Keratinocyte (primary cell): Measurements from ENCODE around the gene CEP57L1. TPM values are rescaled to one million over a fixed set of nuclear protein-coding genes. Genes with fewer than 3 reads are reported as not detected.
A peak's percentile ranks its signal among the peaks of the same experiment; 100 is the strongest.

Source experiments
- DNase-seq: peaks from one replicate; pipeline ENCODE4 v3.0.0-alpha.2; 2011; ENCODE audit warnings: low read depth, missing footprints, low spot score
- FAIRE-seq: peaks from 2 replicates; lab custom pipeline; 2011; peaks lifted over from hg19 to GRCh38; lab: Jason Lieb, UNC
- H2AFZ ChIP-seq: 2 replicates; pipeline ENCODE4 v1.6.0; 2012; ENCODE audit warnings: low read length, control low read depth, inconsistent platforms; ENCODE audit not compliant: control insufficient read depth
- H3K27ac ChIP-seq: 2 replicates; pipeline ENCODE4 v1.5.1; 2011; ENCODE audit warnings: low read length; ENCODE audit not compliant: control insufficient read depth, insufficient read depth
- H3K27me3 ChIP-seq: 3 replicates; pipeline ENCODE4 v1.6.0; 2011; ENCODE audit warnings: low read length; ENCODE audit not compliant: control insufficient read depth, insufficient read depth; ENCODE audit errors: extremely low read depth
- H3K36me3 ChIP-seq, 2 experiments: 2 replicates in 1 of 2; 3 replicates in 1 of 2; pipeline ENCODE4 v1.5.1; 2011; ENCODE audit warnings: low read length in 2 of 2, mild to moderate bottlenecking in 1 of 2; ENCODE audit not compliant: control insufficient read depth in 2 of 2, insufficient read depth in 2 of 2; ENCODE audit errors: extremely low read depth in 1 of 2
- H3K4me1 ChIP-seq: 3 replicates; pipeline ENCODE4 v1.5.1; 2011; ENCODE audit warnings: low read length; ENCODE audit not compliant: control insufficient read depth, insufficient read depth; ENCODE audit errors: extremely low read depth
- H3K4me2 ChIP-seq: 3 replicates; pipeline ENCODE4 v1.6.0; 2011; ENCODE audit warnings: low read depth, low read length; ENCODE audit not compliant: control insufficient read depth, insufficient read depth; ENCODE audit errors: extremely low read depth
- H3K4me3 ChIP-seq, 3 experiments: fragments of 200-600 bp in 1 of 3; sonication (generic) in 1 of 3; 2 replicates in 2 of 3; 3 replicates in 1 of 3; pipeline ENCODE4 v1.5.1; 2011 to 2016; ENCODE audit warnings: low read length in 3 of 3, mild to moderate bottlenecking in 3 of 3, control low read depth in 2 of 3, inconsistent platforms in 1 of 3, low read depth in 1 of 3, mixed read lengths in 1 of 3, mixed run types in 1 of 3, moderate library complexity in 1 of 3; ENCODE audit not compliant: control insufficient read depth in 2 of 3, insufficient read depth in 2 of 3; ENCODE audit errors: extremely low read depth in 1 of 3
- H3K79me2 ChIP-seq: 2 replicates; pipeline ENCODE4 v1.6.0; 2012; ENCODE audit warnings: low read length; ENCODE audit not compliant: control insufficient read depth, insufficient read depth
- H3K9ac ChIP-seq: 3 replicates; pipeline ENCODE4 v1.6.0; 2011; ENCODE audit warnings: low read length; ENCODE audit not compliant: control insufficient read depth, insufficient read depth; ENCODE audit errors: extremely low read depth
- H3K9me1 ChIP-seq: 3 replicates; pipeline ENCODE4 v1.6.0; 2011; ENCODE audit warnings: low read length; ENCODE audit not compliant: control insufficient read depth, insufficient read depth; ENCODE audit errors: extremely low read depth
- H3K9me3 ChIP-seq: 2 replicates; pipeline ENCODE4 v1.5.1; 2012; ENCODE audit warnings: low read depth, low read length; ENCODE audit not compliant: control insufficient read depth
- H4K20me1 ChIP-seq: 3 replicates; pipeline ENCODE4 v1.6.0; 2011; ENCODE audit warnings: low read length; ENCODE audit not compliant: control insufficient read depth, insufficient read depth; ENCODE audit errors: extremely low read depth
- EZH2 ChIP-seq: IDR thresholded peaks from one replicate; pipeline ENCODE4 v1.6.1; 2012; ENCODE audit warnings: inconsistent platforms, mild to moderate bottlenecking, low read length, moderate library complexity
- dilution Hi-C: fragments of 300-500 bp; cut with MboI; formaldehyde crosslinking; loops from one replicate; pipeline ENCODE4 v1.7.0; 2020; ENCODE audit warnings: low sequenced_read_pairs; ENCODE audit not compliant: extremely low pct_ligation_motif_present
- polyA plus RNA-seq, 5 experiments: library from polyadenylated mRNA; depleted of rRNA in 3 of 5; stranded (reverse) in 3 of 5; stranded (forward) in 1 of 5; unstranded in 1 of 5; fragments of >200 nt; gene quantifications; 1 replicate in 1 of 5; 2 replicates in 3 of 5; 3 replicates in 1 of 5; pipeline versions ENCODE4 v1.2.1 to v1.2.3, GENCODE V29; 2011 to 2012; ENCODE audit warnings: missing spikeins in 2 of 5, low read depth in 1 of 5, low replicate concordance in 1 of 5
- TF ChIP-seq, protein P1 (sequence below), 3 experiments: IDR thresholded peaks in 1 of 3; conservative IDR thresholded peaks in 1 of 3; optimal IDR thresholded peaks in 1 of 3; 2 replicates in 2 of 3; 3 replicates in 1 of 3; pipeline versions ENCODE3 to v1.5.1; 2011; ENCODE audit warnings: low read length in 3 of 3, mild to moderate bottlenecking in 3 of 3, moderate library complexity in 2 of 3, control low read depth in 1 of 3, inconsistent platforms in 1 of 3; ENCODE audit not compliant: insufficient read depth in 2 of 3; ENCODE audit errors: extremely low read depth in 1 of 3

The CEP57L1 gene
- polyA plus RNA-seq, 1 donor (not counting 4 experiments of a cell fraction or from before 2014, with no cell fraction given): 14.2 TPM

DNA sequence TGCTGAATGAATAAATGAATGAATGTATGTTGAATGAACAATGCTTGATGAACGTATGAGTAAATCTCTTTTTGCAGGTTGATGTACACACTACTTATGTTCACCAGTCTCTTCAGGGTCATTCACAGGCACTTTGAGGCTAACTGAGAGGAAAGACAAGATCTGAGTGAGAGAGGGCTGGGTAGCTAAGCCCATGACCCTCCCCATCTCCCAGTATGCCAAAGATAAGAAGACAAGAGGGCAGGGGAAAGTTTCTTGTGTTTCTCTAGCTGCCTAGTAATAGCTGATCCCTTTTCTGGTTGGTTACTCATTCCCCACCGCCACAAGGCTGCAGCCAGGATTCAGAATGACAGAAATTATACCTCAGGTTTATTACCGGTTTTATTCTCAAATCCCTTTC is 90.7 kb downstream of the CEP57L1 start:
- no peak for TF ChIP-seq EZH2
- TF ChIP-seq, protein P1, sequence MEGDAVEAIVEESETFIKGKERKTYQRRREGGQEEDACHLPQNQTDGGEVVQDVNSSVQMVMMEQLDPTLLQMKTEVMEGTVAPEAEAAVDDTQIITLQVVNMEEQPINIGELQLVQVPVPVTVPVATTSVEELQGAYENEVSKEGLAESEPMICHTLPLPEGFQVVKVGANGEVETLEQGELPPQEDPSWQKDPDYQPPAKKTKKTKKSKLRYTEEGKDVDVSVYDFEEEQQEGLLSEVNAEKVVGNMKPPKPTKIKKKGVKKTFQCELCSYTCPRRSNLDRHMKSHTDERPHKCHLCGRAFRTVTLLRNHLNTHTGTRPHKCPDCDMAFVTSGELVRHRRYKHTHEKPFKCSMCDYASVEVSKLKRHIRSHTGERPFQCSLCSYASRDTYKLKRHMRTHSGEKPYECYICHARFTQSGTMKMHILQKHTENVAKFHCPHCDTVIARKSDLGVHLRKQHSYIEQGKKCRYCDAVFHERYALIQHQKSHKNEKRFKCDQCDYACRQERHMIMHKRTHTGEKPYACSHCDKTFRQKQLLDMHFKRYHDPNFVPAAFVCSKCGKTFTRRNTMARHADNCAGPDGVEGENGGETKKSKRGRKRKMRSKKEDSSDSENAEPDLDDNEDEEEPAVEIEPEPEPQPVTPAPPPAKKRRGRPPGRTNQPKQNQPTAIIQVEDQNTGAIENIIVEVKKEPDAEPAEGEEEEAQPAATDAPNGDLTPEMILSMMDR (optimal IDR thresholded peaks at IDR 0.05 in 1 of 3, IDR thresholded peaks at IDR 0.05 in 1 of 3, conservative IDR thresholded peaks at IDR 0.05 in 1 of 3; ENCODE audit: extremely low read depth in 1 of 3, insufficient read depth in 2 of 3, low read length in 3 of 3): no peak
- Histone ChIP-seq H4K20me1 (no peaks in the 10 kb centered on the region), H3K9me3 (no peaks in the 10 kb centered on the region), H3K79me2 (no peaks in the 10 kb centered on the region), H3K36me3 (no peaks in the 10 kb centered on the region), H3K9ac (no peak overlapping the region), H3K27me3 (peaks cover 7% of the 10 kb centered on the region), H3K4me3 (no peak overlapping the region), H3K4me1 (no peaks in the 10 kb centered on the region), H3K4me2 (no peak overlapping the region), H3K27ac (no peak overlapping the region), H3K9me1 (no peaks in the 10 kb centered on the region), H2AFZ (no peak overlapping the region)
- FAIRE-seq (no peak), DNase-seq (no peak)
- dilution Hi-C loops: no loop called here

DNA sequence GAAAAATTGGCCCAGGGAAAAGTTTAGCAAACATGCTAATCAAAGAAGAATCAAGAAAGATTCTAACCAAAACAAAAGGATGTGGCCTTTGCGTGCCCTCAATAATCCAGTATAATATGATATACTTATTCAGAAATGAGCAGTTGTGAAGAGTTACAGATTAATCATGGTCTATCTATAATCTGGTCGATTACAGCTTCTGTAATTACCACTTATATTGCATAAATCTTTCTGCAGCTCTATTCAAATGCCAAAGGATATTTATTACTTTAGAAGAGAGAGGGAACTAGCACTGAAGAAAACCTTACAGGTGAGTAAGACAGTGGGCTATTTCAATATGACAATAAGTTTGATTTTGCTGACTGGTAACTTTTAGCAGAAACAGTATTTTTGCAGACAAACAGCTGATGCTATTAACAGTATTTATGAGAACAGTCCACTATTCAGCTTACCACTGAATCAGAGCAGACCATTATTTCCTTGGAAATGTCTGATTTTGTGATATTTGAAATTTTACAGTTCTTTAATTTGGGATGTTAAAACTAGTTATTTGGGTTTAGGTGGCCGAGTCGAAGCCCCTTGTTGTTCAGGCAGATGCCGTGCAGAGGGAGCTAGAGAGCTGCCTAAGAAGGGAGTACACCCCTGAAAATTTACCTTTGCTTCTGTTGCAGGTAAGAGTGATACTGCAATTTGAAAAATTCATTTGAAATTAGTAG is 92.2 kb downstream of the CEP57L1 start:
- FAIRE-seq (peak; percentile 17), DNase-seq (no peak)
- H3K36me3 ChIP-seq: no peaks in the 10 kb centered on the region
- no peak overlapping the region for H3K27ac ChIP-seq
- H3K79me2 ChIP-seq: no peaks in the 10 kb centered on the region
- TF ChIP-seq EZH2: no peak
- TF ChIP-seq, protein P1 (optimal IDR thresholded peaks at IDR 0.05 in 1 of 3, IDR thresholded peaks at IDR 0.05 in 1 of 3, conservative IDR thresholded peaks at IDR 0.05 in 1 of 3; ENCODE audit: extremely low read depth in 1 of 3, insufficient read depth in 2 of 3, low read length in 3 of 3): peak; percentile 82 to 89 (median 86)
- no peak overlapping the region for H3K9ac ChIP-seq
- dilution Hi-C loops: no loop called here
- H3K27me3 ChIP-seq: peaks cover 7% of the 10 kb centered on the region
- H3K4me1 ChIP-seq: no peaks in the 10 kb centered on the region
- no peaks in the 10 kb centered on the region for H4K20me1 ChIP-seq
- H3K4me3 ChIP-seq: no peak overlapping the region
- no peak overlapping the region for H3K4me2 ChIP-seq
- no peaks in the 10 kb centered on the region for H3K9me3 ChIP-seq
- no peaks in the 10 kb centered on the region for H3K9me1 ChIP-seq
- no peak overlapping the region for H2AFZ ChIP-seq
